Measurements from ENCODE around the gene ZFAND6.

GRCh38 chr15:80163217-80163616, 103.7 kb downstream of the ZFAND6 start:
- TF ChIP-seq CTCF (conservative IDR thresholded peaks at IDR 0.05; ENCODE audit: low read length) (no peak), EZH2phosphoT487 (IDR thresholded peaks at IDR 0.05; ENCODE audit: borderline replicate concordance, low read depth, low read length) (no peak)

All from OCI-LY7 (cell line).